ENCODE measurements around the gene CLCN7.

DNA sequence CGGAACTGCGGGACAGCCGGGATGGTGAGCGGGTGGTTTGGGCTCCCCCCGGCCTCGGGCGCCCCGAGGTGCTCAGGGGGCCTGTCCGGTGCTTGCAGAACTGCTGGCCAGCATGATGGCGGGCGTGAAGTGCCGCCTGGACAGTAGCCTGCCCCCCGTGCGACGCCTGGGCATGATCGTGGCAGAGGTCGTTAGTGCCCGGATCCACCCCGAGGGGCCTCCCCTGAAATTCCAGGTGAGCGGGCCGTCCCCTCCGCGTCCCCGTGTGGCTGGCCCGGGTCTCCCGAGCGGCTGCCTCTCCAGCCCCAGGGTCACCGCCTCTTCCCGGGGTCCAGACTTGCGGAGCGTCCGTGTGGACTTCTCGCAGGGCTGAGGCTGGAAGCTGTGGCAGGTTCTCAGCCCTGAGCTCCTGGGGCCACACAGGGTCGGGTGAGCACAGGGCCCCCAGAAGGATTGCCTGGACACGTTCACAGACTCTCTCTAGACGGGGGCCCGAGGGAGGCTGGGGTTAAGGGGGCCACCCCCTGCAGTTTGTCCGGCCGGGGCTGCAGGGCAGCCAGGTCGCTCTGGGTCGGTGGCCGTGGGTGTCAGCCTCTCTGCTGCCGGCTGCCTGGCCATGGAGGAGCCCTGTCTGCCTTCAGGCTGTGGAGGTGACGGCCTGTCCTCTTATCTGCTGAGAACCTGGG lies 25.8 kb upstream of the CLCN7 start:
- TF ChIP-seq POLR2A (IDR thresholded peaks at IDR 0.05): no peak
- TF ChIP-seq, protein P1, sequence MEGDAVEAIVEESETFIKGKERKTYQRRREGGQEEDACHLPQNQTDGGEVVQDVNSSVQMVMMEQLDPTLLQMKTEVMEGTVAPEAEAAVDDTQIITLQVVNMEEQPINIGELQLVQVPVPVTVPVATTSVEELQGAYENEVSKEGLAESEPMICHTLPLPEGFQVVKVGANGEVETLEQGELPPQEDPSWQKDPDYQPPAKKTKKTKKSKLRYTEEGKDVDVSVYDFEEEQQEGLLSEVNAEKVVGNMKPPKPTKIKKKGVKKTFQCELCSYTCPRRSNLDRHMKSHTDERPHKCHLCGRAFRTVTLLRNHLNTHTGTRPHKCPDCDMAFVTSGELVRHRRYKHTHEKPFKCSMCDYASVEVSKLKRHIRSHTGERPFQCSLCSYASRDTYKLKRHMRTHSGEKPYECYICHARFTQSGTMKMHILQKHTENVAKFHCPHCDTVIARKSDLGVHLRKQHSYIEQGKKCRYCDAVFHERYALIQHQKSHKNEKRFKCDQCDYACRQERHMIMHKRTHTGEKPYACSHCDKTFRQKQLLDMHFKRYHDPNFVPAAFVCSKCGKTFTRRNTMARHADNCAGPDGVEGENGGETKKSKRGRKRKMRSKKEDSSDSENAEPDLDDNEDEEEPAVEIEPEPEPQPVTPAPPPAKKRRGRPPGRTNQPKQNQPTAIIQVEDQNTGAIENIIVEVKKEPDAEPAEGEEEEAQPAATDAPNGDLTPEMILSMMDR (IDR thresholded peaks at IDR 0.05 in 4 of 5, conservative IDR thresholded peaks at IDR 0.05 in 1 of 5): no peak
